ENCODE measurements around the gene LGI1.

Gene LGI1

DNA sequence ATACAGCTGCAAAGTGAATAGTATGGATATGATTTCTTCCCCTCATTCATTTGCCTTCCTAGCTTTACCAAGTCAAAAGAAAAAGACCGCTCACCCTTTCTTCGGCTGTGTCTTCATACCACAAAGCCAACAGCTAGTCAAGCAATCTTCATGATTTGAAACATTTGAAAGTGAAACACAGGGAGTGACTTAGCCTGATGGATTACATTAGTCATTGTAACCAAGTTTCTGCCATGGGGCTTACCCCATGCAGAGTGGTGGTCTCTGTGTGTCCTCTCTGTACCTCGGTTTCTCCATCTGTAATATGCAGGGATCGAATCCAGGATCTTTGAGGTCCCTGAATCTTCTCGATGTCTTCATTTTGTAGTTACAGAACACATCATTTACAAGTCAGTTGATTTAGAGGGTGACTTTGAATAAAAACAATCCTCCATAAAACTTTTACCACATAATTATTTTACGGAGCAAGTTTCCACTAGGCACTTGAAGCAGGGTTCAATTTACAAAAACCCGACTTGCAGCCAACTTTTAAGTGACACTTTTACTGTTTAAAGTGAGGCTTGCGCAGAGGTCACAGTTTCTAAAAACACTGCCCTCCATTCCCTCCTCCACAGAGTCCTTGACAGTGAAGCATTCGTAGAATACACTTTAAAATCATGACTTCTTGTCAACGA, 2.2 kb upstream of the LGI1 start:
- DNase-seq, result no peak

DNA sequence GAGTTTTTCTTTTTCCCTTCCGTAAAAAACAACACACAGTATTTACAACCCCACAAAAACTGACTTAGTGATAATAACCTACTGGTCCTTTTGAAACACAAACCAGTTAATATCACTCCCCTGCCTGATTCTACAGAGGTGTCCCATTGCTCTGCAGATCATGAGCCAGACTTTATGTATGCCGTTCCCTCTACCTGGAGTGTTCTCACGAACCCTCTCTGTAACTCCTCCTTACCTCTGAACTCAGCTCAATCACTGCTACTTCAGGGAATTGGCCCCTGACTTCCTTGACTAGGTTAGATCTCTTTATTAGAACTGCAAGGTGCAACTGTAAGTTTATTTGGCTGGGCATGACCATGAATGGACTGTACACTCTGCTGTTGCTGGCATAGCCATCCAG, 1.6 kb upstream of the LGI1 start:
- DNase-seq, result no peak

DNA sequence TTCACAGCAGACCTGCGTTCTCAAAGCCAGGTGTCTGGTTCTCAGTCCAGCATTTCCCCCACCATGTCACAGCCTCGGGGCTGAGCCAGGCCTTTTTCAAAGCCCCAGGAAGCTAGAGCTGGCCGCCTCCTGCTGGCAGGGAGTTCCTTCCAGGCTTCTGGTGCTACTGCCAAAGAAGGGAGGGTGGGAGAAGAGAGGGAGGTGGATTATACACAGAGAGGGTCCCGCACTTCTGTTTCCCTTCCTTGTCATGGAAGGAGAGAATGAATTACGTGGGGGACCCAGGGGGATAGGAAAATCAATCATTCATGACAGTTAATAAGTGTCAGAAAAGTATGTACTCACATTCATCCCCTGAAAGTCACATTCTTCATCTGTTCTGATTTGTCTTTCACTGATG, 600 bp upstream of the LGI1 start:
- DNase-seq, result no peak

DNA sequence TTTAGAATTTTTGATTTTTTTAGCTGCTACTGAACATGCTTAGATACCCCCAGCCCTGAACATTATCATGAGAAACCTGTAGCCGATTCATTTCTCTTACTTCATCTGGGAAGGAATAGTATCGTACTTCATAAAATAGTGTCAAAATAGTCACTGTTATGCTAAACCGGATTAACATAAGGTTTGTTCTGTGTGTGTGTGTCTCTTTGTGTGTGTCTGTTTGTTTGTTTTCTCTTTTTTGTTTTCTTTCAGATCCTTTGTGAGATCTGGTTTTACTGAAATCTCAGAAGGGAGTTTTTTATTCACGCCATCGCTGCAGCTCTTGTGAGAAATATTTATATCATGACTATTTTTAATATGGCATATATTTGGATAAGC, 761 bp downstream of the LGI1 start:
- no peak for DNase-seq

DNA sequence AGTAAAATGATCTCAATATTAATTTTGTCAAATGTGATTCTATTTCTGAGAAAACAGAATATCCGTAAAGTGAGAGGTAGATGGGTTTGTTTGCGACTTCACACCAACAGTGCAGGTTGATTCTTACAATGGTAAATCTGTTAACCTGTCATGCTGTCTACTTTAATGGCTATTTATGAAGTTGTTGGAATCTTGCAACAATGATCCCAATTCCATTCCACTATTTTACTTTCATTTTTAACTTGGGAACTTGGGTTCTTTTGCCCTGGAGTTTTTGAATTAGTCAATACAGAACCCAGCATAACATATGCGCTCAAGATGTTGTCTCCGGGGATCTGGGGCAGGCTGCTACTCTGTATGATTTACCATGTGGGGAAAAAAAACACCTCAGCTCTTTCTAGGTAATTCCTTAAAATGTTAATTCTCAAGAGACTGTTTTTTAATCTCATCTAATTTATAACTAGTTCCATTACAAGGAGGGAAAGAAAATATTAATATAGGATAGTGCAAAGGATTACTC, 1.2 kb downstream of the LGI1 start:
- DNase-seq, result no peak

DNA sequence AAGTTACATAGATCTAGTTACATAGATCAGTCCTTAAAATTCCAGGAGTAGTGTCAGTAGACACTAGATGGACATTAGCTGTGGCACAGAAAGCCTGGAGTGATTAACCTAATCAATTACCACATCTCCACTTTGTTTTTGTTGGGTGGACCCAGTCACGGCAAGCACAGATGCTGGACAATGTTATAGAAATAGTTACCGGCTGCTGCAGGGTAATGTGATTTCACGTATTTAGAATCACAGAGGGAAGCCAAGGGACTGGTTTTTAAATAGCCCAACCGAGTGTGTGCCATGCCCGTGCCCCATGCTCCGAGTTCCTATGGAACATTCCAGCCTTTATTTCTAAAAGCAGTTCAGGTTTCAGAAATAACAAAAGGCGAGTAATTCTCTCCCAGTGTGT, 2.8 kb downstream of the LGI1 start:
- DNase-seq, result no peak

DNA sequence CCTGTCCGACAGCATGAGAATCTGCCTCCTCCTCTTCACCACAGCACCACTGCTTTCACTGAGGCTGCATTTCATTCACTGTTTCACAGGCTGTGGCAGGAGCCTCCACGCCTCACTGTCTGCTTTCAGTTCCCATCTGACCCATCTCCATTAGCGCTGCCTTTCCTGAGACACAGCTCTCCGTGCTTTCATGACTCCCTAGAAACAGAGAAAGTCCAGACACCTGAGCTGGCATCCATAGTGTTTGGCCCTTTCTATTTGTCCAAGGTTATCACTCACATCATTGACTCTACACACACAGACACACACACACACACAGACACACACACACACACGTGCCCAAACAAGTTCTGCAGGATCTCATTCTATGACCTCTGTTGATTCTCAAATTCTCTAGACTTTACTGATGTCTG, 5.2 kb downstream of the LGI1 start:
- no peak for DNase-seq

DNA sequence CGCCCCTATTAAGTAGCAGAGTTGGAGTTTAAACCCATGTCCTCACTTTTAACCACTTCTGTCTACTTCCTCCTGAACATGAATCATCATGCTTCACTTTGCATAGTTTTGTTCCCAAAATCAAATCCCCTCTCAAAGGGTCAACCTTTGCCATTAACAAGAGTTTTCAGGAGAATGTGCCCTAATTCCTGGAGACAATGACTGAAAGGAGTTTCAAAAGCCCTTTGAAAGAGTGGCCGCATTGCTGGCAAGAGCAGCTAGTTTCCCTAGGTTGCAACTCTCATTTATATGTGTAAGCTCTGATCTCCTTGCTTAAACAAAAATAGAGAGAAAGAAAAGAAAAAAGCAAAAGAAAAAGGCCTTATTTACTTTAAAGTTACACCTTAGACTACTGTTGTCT, 9.2 kb downstream of the LGI1 start:
- DNase-seq, result no peak

DNA sequence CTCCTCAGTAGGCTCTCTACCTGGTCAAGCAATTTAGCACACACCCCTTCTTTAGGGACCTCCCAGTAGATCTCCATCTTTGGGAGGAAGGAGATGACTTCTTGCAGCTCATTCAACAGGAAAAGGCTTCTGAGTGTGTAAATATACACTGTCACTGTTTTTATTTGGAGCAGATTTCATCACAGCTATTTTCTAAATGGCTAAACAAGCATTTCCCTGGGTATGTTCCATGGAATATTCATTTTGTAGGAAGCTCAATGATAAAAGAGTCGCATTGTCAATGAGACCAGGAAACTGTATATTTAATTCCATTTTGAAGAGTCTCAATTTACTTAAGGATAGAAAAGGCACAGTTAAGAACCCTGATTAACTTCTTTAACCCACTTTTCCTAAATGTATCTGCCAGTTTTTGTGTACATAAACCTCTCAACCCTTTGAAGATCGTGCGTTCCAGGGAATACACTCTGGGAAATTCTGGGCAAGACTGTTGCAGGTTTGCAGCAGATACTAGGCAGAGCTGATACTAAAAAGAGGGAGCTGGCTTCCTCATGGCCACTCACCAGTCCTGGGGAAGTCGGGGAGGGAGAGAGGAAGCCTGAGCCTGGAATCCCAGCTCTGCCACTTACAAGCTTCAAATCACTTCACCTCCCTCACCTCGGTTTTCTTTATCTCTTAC, 10.1 kb downstream of the LGI1 start:
- no peak for DNase-seq

DNA sequence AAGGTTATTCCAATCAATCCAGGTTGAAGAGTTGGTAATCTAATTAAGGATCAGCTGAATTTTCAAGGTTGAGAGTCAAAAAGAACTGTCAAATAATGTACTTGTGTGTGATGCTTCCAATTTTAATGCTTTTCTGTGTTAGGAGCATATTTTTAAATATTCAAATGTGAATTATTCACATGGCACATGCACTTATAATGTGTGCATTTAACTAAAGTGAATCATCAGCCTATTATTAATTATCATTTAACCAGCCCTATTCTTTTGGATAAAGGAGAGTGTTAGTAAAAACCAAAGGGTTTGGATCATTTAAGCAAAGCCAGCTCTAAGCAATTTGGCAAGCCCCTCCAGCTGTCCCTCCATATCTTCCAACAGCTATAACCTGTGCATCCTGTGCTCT, 11.2 kb downstream of the LGI1 start:
- no peak for DNase-seq

DNA sequence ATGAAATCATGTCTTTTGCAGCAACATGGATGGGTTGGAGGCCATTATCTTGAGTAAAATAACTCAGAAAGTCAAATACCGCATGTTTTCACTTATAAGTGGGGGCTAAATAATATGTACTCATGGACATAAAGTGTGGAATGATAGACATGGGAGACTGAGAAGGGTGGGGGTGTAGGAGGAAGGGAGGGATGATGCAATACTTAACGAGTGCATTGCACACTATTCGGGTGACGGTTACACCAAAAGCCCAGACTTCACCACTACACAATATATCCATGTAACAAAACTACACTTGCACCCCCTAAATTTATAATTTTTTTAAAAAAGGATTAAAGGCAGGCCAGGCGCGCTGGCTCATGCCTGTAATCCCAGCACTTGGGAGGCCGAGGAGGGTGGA, 13.6 kb downstream of the LGI1 start:
- no peak for DNase-seq

DNA sequence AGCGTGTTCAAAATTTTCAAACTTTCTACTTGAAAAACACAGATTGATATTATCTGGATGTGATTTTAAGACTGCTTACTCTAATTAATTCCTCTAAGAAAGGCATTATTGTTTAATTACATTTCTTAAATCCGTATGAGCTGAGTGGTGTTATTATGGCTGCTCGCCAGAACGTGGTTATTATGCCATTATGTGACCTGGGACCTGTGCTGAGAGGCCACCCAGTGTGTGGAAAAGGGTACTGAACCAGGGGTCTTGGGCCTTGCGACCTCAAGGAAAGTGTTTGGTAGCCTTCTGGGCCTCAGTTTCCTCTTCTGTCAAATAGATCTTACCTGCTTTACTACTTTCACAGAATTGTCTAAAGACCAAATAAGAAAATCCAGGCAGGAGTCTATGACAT, 15.4 kb downstream of the LGI1 start:
- DNase-seq, result no peak

DNA sequence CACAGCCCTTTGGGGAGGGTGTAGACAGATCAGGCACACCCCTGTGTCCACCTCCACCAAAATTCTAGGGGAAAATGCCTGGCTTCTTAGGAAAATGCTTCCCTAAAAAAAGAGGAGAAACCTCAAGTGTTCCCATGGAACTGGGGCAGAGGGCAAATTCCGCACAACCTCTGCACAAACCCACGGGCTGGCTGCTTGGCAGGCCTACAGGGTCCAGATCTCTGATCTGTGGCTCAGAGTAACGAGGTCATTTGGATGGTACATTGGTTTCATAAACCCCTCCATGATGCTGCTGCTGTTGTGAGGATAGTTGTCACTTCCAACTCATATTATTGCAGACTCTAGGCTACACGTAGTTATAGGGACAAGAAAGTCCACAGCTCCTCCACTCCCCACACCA, 16.0 kb downstream of the LGI1 start:
- no peak for DNase-seq

DNA sequence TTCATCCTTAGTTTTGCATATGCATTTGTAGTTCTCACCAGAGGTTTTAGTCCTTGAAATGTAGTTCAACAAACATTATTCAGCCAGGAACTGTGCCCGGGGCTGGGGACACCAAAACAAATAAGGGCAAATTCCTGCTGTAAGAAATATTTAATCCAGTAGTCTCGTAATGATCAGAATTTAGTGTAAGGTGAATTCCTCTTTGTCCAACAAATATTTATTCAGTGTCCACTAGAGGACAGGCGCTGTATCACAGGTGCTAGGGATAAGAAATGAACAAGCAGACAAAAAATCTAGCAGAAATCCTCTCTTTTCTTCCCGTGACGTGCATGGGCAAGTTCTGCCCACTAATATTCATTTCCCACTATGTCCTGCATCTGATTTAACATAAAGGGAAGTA, 17.6 kb downstream of the LGI1 start:
- DNase-seq, result no peak

DNA sequence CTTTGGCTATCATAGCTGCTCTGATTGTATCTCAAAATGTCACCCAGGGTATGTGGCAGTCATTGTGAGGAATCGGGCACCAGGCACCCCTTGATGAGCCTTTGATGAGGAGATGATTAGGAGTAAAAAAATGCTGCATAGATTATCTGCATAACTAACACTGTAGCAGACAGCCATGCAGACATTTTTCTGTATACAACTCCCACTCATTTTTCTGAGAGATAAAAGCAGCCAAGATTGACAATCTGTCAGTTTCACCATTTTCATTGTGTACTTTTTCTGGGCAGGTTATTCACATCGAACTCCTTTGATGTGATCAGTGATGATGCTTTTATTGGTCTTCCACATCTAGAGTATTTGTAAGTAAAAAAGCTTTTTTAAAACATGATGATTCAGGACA, 19.4 kb downstream of the LGI1 start:
- no peak for DNase-seq

DNA sequence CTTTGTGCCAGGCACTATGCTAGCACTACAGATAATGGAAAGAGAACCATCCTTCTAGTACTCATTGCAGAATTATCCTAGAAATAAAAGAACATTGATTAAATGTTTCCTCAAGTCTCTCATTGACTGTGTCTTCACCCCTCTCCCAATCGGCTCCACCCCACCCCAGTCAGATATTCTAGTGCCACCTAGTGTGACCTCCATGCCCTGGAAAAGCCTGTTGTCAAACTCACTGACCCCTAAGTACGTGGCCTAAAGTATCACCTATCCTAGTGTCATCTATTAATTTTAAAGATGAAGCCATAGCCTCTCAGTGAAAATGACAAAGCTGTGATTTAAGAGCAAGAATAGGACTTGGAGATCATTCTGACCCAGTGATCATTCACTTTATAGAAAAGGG, 26.3 kb downstream of the LGI1 start:
- no peak for DNase-seq

DNA sequence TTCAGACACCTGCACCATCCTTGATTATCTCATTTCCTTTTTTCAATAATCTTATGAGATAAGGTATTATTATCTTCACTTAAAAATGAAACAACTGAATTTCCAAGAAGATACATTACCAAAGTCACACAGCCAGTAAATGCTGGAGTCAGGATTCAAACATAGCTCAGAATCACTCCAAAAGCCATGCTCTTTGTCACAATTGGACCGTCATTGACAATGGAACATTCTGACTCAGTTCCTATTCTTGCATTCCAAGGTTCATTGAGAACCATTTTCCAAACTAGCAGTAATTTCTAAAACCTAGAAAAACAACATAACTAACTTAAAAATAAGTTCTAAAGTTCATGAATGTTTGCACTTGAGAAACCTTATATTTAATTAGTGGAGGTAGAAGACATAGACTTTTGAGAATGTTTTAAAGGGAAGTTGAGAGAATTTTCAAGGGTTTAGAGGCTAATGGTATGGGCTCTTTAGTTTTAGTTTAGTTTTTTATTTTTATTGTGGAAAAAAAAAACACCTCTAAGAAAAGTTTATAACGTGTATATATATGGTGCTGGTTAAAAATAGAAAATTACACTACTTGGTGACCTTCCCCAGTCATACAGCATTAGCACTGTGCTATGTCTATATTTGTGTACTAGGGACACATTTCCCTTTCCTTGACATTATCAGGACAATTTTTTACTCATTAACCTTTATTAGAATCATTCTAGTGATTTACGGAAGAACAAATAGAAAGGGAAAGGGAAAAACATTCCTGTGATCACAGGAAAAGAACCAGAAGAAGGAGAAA, 30.9 kb downstream of the LGI1 start:
- no peak for DNase-seq

DNA sequence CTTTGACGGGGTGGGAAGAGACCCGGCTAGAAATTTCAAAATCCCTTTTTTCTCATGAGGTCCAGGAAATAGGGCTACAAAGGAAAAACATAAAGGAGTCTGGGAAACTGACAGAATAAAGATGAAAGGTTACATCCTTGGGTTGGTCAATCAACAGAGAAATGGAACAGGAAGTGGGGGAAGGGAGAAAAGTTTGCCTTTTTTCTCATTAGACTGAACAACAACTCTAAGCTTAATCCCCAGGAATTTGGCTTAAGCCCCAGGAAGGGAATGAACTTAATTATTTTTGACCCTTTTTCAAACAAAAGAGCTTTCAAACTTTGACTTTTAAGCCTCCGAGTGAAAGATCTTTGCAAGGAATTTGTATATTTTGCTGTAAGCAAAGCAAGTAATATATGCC, 32.7 kb downstream of the LGI1 start:
- DNase-seq, result no peak

DNA sequence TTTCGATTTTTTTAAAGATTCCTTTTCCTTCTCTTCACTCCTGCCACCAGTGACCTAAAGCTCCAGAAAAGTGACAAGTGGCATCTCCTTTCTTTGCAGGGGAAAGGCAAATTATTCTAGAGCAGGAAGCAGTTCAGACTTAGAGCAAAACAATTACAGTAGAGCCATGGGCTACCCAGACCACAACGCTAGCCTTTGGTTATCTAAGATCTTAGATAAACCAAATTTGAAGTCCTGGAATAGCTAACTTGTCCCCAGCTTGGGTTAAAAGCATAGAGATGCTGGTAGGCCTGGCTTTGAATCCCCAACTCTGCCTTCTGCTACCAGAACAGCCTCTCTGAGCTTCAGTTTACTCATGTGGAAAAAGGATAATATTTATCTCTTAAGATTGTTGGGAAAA, 38.4 kb downstream of the LGI1 start:
- DNase-seq, result no peak

DNA sequence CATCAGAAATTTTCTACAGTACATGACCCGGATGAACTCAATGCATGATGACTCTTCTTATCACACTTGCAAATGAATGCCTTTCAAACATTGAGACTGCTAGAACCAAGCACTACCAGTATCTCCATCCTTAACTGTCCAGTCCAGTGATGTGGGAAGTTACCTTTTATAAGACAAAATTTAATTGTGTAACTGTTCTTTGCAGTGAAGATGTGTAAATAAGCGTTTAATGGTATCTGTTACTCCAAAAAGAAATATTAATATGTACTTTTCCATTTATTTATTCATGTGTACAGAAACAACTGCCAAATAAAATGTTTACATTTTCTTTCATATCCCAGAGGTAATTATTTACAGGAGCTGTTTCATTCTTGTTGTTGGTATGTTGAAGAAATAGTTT, 40.1 kb downstream of the LGI1 start:
- DNase-seq, result no peak

DNA sequence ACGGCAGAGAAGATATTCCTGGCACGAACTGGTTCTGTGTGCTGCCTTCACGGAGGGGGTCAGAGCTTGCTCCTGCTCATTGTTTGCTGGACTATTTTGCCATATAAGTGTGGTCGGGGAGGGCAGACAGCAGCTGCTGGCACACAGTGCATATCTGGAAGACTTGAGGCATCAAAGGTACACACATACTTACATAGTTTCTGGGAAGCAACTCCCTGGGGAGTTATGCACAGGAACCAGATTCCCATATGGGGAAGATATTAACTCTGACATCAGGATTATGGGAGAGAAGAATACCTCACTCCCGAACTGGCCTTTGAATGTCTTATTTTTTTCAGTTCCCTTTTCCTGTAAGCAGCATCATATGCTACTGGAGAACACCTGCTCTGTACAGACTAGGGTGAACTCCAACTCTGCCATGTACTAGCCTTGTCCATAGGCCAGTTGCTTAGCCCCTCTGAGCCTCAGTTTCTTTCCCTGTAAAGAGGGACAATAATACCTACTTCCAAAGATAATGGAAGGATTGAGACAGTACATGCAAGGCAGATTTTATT, 41.5 kb downstream of the LGI1 start:
- no peak for DNase-seq

DNA sequence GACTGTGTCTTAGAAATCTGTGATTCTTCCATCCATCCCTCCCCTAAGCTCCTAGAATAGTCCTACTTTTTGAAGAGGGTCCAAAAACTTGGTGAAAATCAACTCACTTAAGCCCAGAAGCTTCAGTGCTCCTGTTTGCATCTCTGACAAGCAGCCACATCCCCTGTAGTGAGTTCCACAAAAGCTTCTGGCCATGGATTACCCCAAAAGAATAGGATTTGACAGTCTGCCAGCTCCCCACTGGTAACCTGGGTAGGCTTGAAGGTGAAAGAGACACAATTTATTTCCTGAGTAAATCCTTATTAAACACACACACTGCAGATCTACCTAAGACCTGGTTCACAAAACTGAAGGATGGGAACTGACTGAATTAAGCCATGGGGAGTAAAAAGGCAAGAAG, 46.5 kb downstream of the LGI1 start:
- no peak for DNase-seq

DNA sequence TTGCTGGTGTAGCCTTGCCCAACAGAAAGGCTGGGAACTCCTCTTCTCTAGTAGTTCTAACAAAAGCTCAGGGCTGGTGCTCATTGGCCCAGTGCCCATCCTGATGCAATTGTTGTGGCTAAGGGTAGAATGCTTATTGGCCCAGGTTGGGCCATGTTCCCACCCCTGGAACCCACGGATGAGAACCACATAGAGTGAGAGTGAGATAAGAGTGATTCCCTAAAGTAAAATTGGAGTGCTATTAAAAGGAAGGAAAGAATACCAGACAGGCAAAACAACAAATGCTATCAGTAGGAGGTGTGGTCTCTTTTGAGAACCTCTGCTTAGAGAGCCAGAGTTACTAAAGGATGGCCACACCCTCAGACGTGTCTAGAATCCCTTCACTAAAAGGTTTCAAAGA, 49.2 kb downstream of the LGI1 start:
- DNase-seq, result no peak

DNA sequence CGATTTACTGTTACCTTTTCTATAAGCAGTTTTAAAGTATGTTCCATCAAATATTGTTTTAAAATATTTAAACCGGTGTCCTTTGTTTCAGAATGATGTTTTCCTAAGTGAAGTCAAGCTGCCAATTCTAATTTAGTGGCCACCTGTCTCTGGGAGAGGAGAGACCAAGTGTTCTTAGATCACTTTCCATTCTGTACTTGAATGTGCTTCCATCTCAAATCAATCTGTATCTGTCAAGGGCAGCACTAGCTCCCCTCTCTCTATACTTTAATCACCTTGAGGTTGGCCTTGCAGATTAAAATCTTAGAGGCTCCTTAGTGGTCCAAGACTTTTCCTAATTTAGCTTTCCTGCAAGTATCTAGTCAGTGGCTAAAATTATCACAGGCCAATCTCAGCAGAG, 49.6 kb downstream of the LGI1 start:
- no peak for DNase-seq

Data from inflammatory macrophage treated with lipopolysaccharide for 4 hours (primary cell).